GM23338 (cell line): ENCODE data around the gene FRMD4A. TPM values are rescaled to one million over a fixed set of nuclear protein-coding genes. Genes with fewer than 3 reads are reported as not detected.

Experiments used
- ATAC-seq: fragments of 200-7000 bp; cut with Tn5 transposase; 3 replicates; pipeline ENCODE4 v1.9.1; 2020
- DNase-seq: peaks from one replicate; pipeline ENCODE4 v3.0.0-alpha.2; 2015; ENCODE audit warnings: low spot score
- H2AFZ ChIP-seq: fragments of 200-600 bp; sonication (generic); 2 replicates; pipeline ENCODE4 v1.8.0; 2016; ENCODE audit warnings: antibody characterized with exemption, mild to moderate bottlenecking, moderate library complexity
- H3F3A ChIP-seq: fragments of 200-600 bp; sonication (generic); replicated peaks from 2 replicates; pipeline ENCODE4 v1.8.0; 2017; ENCODE audit warnings: antibody characterized with exemption, mixed run types, low read depth
- H3K27ac ChIP-seq: fragments of 200-600 bp; sonication (generic); 2 replicates; pipeline ENCODE4 v1.6.1; 2016; ENCODE audit warnings: low read depth
- H3K27me3 ChIP-seq: fragments of 200-600 bp; sonication (generic); 2 replicates; pipeline ENCODE4 v1.8.0; 2016; ENCODE audit warnings: mild to moderate bottlenecking, mixed run types, moderate library complexity; ENCODE audit not compliant: insufficient read depth
- H3K36me3 ChIP-seq: fragments of 200-600 bp; sonication (generic); 2 replicates; pipeline ENCODE4 v1.8.0; 2016; ENCODE audit warnings: mild to moderate bottlenecking; ENCODE audit not compliant: insufficient read depth
- H3K4me1 ChIP-seq: fragments of 200-600 bp; sonication (generic); 2 replicates; pipeline ENCODE4 v1.8.0; 2016; ENCODE audit warnings: mild to moderate bottlenecking, moderate library complexity; ENCODE audit not compliant: insufficient read depth
- H3K4me2 ChIP-seq: fragments of 200-600 bp; sonication (generic); 2 replicates; pipeline ENCODE4 v1.7.1; 2017; ENCODE audit warnings: mixed run types
- H3K4me3 ChIP-seq: fragments of 200-600 bp; sonication (generic); 2 replicates; pipeline ENCODE4 v1.6.1; 2016; ENCODE audit warnings: mixed run types
- H3K79me2 ChIP-seq: fragments of 200-600 bp; sonication (generic); replicated peaks from 2 replicates; pipeline ENCODE4 v1.8.0; 2017; ENCODE audit warnings: mild to moderate bottlenecking; ENCODE audit not compliant: insufficient read depth
- H3K9me2 ChIP-seq: fragments of 200-600 bp; sonication (generic); 2 replicates; pipeline ENCODE4 v1.8.0; 2017; ENCODE audit not compliant: insufficient read depth
- H4K20me1 ChIP-seq: fragments of 200-600 bp; sonication (generic); replicated peaks from 2 replicates; pipeline ENCODE4 v1.8.0; 2017; ENCODE audit warnings: mild to moderate bottlenecking; ENCODE audit not compliant: insufficient read depth
- H3K27ac Mint-ChIP-seq: 2 replicates; pipeline ENCODE4 v1.8.0; 2020; ENCODE audit warnings: inconsistent platforms, mild to moderate bottlenecking, moderate library complexity, mixed read lengths
- H3K27me3 Mint-ChIP-seq: 3 replicates; pipeline ENCODE4 v1.8.0; 2022; ENCODE audit warnings: low read depth, mild to moderate bottlenecking, moderate library complexity, mixed read lengths, inconsistent platforms; ENCODE audit not compliant: insufficient read depth, poor library complexity
- H3K36me3 Mint-ChIP-seq: 3 replicates; pipeline ENCODE4 v1.8.0; 2021; ENCODE audit warnings: low read depth, mild to moderate bottlenecking, inconsistent platforms, moderate library complexity, mixed read lengths
- H3K4me1 Mint-ChIP-seq: 3 replicates; pipeline ENCODE4 v1.8.0; 2020; ENCODE audit warnings: mild to moderate bottlenecking, inconsistent platforms, mixed read lengths
- H3K4me3 Mint-ChIP-seq: 3 replicates; pipeline ENCODE4 v1.8.0; 2021; ENCODE audit warnings: moderate library complexity, mild to moderate bottlenecking, inconsistent platforms, mixed read lengths
- H3K9me3 Mint-ChIP-seq: 3 replicates; pipeline ENCODE4 v1.8.0; 2020; ENCODE audit warnings: moderate library complexity, mild to moderate bottlenecking, inconsistent platforms, mixed read lengths
- CREB1 ChIP-seq: fragments of 250-450 bp; sonication (Bioruptor Pico); IDR thresholded peaks from 2 replicates; pipeline ENCODE4 v1.5.0; 2020; ENCODE audit warnings: low read depth, mild to moderate bottlenecking, moderate library complexity
- CTCF ChIP-seq, 2 experiments: fragments of 200-600 bp in 1 of 2; sonication (generic) in 1 of 2; conservative IDR thresholded peaks; 2 replicates each; pipeline versions ENCODE4 v1.5.1 to v1.6.1; 2016 to 2017; ENCODE audit warnings: antibody characterized with exemption in 2 of 2, low read depth in 2 of 2, mild to moderate bottlenecking in 2 of 2, moderate library complexity in 1 of 2
- EZH2 ChIP-seq: fragments of 200-600 bp; sonication (generic); IDR thresholded peaks from one replicate; pipeline ENCODE4 v1.8.0; 2017; ENCODE audit warnings: antibody characterized with exemption, mild to moderate bottlenecking, low read depth; ENCODE audit not compliant: unreplicated experiment
- EZH2phosphoT487 ChIP-seq: fragments of 200-600 bp; sonication (generic); IDR thresholded peaks from one replicate; pipeline ENCODE4 v1.8.1; 2018; ENCODE audit warnings: antibody characterized with exemption; ENCODE audit not compliant: unreplicated experiment
- JUNB ChIP-seq: IDR thresholded peaks from one replicate; pipeline ENCODE4 v1.6.1; 2016; ENCODE audit warnings: antibody characterized with exemption; ENCODE audit not compliant: unreplicated experiment
- NANOG ChIP-seq: IDR thresholded peaks from 2 replicates; pipeline ENCODE4 v1.6.1; 2016; ENCODE audit warnings: antibody characterized with exemption, borderline replicate concordance
- POLR2AphosphoS5 ChIP-seq: IDR thresholded peaks from 2 replicates; pipeline ENCODE4 v1.6.1; 2016; ENCODE audit warnings: antibody characterized with exemption, low read depth
- STAT1 ChIP-seq: IDR thresholded peaks from one replicate; pipeline ENCODE4 v1.6.1; 2016; ENCODE audit warnings: antibody characterized with exemption; ENCODE audit not compliant: unreplicated experiment
- ZNF114 ChIP-seq: fragments of 250-450 bp; sonication (Bioruptor Pico); IDR thresholded peaks from 2 replicates; pipeline ENCODE4 v1.5.0; 2020; ENCODE audit warnings: mild to moderate bottlenecking, moderate library complexity
- ZNF331 ChIP-seq: fragments of 250-450 bp; sonication (Bioruptor Pico); IDR thresholded peaks from 2 replicates; pipeline ENCODE4 v1.5.0; 2020; ENCODE audit warnings: low read depth, mild to moderate bottlenecking, moderate library complexity
- ZNF462 ChIP-seq: fragments of 250-450 bp; sonication (Bioruptor Pico); IDR thresholded peaks from 2 replicates; pipeline ENCODE4 v1.5.0; 2020; ENCODE audit warnings: mild to moderate bottlenecking, moderate library complexity
- polyA plus RNA-seq: library from polyadenylated mRNA; unstranded; fragments of >200 nt; fragmentation: Nextera tagmentation; extraction: Ambion mirVana; gene quantifications from 2 replicates; pipeline ENCODE4 v1.2.1, GENCODE V29; 2016
- total RNA-seq: library from RNA; depleted of rRNA; stranded (reverse); fragments of >200 nt; shearing (Covaris generic); gene quantifications from 2 replicates; pipeline ENCODE4 v1.2.3, GENCODE V29; 2014
- TF ChIP-seq, protein P1 (sequence below): IDR thresholded peaks from 2 replicates; pipeline ENCODE4 v1.6.1; 2016; ENCODE audit warnings: antibody characterized with exemption
- TF ChIP-seq, protein P2 (sequence below): IDR thresholded peaks from one replicate; pipeline ENCODE4 v1.6.1; 2018; ENCODE audit warnings: antibody characterized with exemption; ENCODE audit not compliant: unreplicated experiment

The FRMD4A gene
- total and polyA plus RNA-seq, 2 experiments from 2014 or later, result 14.0 to 20.1 TPM

- TF ChIP-seq CTCF (conservative IDR thresholded peaks at IDR 0.05; ENCODE audit: low read depth in 2 of 2) (no peak), NANOG (no peak), EZH2phosphoT487 (no peak), EZH2 (no peak), ZNF462 (no peak), POLR2AphosphoS5 (no peak), JUNB (no peak), ZNF114 (CRISPR knock-in tag) (no peak), ZNF331 (no peak), CREB1 (CRISPR knock-in tag) (no peak), STAT1 (no peak)
- TF ChIP-seq, protein P1, sequence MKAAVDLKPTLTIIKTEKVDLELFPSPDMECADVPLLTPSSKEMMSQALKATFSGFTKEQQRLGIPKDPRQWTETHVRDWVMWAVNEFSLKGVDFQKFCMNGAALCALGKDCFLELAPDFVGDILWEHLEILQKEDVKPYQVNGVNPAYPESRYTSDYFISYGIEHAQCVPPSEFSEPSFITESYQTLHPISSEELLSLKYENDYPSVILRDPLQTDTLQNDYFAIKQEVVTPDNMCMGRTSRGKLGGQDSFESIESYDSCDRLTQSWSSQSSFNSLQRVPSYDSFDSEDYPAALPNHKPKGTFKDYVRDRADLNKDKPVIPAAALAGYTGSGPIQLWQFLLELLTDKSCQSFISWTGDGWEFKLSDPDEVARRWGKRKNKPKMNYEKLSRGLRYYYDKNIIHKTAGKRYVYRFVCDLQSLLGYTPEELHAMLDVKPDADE, result no peak
- TF ChIP-seq, protein P2, sequence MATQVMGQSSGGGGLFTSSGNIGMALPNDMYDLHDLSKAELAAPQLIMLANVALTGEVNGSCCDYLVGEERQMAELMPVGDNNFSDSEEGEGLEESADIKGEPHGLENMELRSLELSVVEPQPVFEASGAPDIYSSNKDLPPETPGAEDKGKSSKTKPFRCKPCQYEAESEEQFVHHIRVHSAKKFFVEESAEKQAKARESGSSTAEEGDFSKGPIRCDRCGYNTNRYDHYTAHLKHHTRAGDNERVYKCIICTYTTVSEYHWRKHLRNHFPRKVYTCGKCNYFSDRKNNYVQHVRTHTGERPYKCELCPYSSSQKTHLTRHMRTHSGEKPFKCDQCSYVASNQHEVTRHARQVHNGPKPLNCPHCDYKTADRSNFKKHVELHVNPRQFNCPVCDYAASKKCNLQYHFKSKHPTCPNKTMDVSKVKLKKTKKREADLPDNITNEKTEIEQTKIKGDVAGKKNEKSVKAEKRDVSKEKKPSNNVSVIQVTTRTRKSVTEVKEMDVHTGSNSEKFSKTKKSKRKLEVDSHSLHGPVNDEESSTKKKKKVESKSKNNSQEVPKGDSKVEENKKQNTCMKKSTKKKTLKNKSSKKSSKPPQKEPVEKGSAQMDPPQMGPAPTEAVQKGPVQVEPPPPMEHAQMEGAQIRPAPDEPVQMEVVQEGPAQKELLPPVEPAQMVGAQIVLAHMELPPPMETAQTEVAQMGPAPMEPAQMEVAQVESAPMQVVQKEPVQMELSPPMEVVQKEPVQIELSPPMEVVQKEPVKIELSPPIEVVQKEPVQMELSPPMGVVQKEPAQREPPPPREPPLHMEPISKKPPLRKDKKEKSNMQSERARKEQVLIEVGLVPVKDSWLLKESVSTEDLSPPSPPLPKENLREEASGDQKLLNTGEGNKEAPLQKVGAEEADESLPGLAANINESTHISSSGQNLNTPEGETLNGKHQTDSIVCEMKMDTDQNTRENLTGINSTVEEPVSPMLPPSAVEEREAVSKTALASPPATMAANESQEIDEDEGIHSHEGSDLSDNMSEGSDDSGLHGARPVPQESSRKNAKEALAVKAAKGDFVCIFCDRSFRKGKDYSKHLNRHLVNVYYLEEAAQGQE, result no peak
- Histone ChIP-seq H3K27me3 (no peaks in the 10 kb centered on the region), H3K79me2 (no peaks in the 10 kb centered on the region), H3K4me3 (no peak overlapping the region), H3K36me3 (peaks cover 10% of the 10 kb centered on the region), H2AFZ (no peak overlapping the region), H3K9me2 (no peaks in the 10 kb centered on the region), H4K20me1 (no peaks in the 10 kb centered on the region), H3F3A (no peaks in the 10 kb centered on the region), H3K4me2 (no peak overlapping the region), H3K27ac (no peak overlapping the region), H3K4me1 (no peaks in the 10 kb centered on the region)
- no peak for ATAC-seq
- Mint-ChIP-seq H3K4me1 (no peaks in the 10 kb centered on the region), H3K9me3 (peaks cover 19% of the 10 kb centered on the region), H3K27ac (no peak overlapping the region), H3K36me3 (peaks cover 34% of the 10 kb centered on the region), H3K27me3 (peaks cover 4% of the 10 kb centered on the region), H3K4me3 (no peak overlapping the region)
- no peak for DNase-seq
Measured at GRCh38 chr10:13637303-13637856, 693.3 kb downstream of the FRMD4A start.
